ENCODE results near the gene ZNF716.

Gene ZNF716

DNA sequence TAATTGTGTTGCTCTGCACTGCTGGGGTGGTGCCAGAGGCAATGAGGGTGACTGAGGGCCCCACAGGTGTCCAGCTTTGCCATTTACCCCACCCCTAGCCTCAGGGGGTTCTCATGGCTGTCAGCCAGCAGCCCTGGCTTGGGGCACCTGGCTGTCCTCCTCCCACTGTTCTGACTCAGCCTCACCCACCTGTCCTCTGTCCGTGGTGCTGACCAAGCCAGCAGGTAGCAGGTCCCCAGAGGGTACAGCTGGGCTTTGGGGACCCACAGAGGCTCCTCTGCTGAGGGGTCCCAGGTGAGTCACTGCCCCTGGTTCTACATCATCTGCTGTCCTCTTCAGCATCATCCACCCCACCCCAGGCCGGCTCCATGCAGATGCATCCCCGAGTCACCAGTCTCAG lies 32.2 kb upstream of the ZNF716 start:
- Histone ChIP-seq H3K4me1 (no peaks in the 10 kb centered on the region), H3K36me3 (ENCODE audit: control insufficient read depth, insufficient read depth, low read length) (no peaks in the 10 kb centered on the region), H3K9me3 (ENCODE audit: control insufficient read depth, low read length) (no peaks in the 10 kb centered on the region), H3K9ac (no peak overlapping the region), H3K4me2 (ENCODE audit: low read length) (no peak overlapping the region), H3K4me3 (ENCODE audit: low read depth, low read length) (no peak overlapping the region), H2AFZ (no peak overlapping the region), H3K27me3 (ENCODE audit: control insufficient read depth, insufficient read depth, low read length) (no peaks in the 10 kb centered on the region), H3K79me2 (no peaks in the 10 kb centered on the region), H3K27ac (no peak overlapping the region)
- TF ChIP-seq, protein P1, sequence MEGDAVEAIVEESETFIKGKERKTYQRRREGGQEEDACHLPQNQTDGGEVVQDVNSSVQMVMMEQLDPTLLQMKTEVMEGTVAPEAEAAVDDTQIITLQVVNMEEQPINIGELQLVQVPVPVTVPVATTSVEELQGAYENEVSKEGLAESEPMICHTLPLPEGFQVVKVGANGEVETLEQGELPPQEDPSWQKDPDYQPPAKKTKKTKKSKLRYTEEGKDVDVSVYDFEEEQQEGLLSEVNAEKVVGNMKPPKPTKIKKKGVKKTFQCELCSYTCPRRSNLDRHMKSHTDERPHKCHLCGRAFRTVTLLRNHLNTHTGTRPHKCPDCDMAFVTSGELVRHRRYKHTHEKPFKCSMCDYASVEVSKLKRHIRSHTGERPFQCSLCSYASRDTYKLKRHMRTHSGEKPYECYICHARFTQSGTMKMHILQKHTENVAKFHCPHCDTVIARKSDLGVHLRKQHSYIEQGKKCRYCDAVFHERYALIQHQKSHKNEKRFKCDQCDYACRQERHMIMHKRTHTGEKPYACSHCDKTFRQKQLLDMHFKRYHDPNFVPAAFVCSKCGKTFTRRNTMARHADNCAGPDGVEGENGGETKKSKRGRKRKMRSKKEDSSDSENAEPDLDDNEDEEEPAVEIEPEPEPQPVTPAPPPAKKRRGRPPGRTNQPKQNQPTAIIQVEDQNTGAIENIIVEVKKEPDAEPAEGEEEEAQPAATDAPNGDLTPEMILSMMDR (IDR thresholded peaks at IDR 0.05), result no peak

DNA sequence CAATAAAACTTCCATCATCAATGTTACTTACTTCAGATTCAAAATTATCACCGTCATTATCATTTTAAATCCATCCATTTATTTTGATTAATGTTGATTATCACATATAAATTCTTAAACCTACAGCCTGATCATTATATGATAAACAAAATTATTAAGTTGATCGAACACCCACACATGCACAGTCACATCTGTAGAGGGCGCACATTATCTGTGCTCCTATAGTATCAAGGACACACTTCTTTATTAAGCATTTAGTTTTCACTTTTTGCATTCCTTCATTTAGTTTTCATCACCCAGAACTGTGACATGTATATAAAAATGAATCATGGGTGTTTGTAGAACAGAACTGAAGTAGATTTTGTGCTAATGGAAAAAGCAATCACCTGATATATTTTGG lies 26.2 kb upstream of the ZNF716 start:
- TF ChIP-seq, protein P1 (IDR thresholded peaks at IDR 0.05), result no peak
- Histone ChIP-seq H3K4me2 (ENCODE audit: low read length) (no peak overlapping the region), H3K4me3 (ENCODE audit: low read depth, low read length) (no peak overlapping the region), H3K9ac (no peak overlapping the region), H2AFZ (no peak overlapping the region), H3K9me3 (ENCODE audit: control insufficient read depth, low read length) (no peaks in the 10 kb centered on the region), H3K36me3 (ENCODE audit: control insufficient read depth, insufficient read depth, low read length) (no peaks in the 10 kb centered on the region), H3K4me1 (no peaks in the 10 kb centered on the region), H3K79me2 (no peaks in the 10 kb centered on the region), H3K27me3 (ENCODE audit: control insufficient read depth, insufficient read depth, low read length) (no peaks in the 10 kb centered on the region), H3K27ac (no peak overlapping the region)

DNA sequence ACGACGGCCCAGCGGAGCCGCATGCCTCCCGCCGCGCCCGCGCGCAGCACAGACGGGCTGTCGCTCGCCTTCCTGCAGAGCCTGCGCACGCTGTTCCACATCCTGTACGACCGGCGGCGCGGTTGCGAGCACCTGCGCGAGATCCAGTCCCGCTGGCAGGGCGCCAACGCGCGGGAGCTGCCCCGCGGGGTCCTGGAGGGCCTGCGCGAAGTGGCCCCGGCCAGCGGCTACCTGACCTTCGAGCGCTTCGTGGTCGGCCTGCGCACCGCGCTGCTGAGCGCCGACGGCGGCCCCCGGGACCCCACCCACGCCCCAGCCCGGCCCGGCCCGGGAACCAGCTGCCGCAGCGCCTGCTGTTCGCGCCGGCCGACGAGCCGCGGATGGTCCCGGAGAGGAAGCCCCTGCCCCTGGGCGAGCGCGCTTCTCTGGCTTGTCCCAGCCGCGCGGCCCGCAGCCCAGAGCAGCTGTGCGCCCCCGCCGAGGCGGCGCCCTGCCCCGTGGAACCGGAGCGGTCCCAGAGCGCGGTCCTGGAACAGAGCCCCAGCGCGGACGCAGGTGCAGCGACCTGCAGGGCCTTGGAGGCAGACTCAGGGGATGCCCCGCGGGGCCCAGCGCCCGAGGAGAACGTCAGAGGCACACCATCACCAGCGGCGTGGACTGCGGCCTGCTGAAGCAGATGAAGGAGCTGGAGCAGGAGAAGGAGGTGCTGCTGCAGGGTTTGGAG lies 25.3 kb upstream of the ZNF716 start:
- TF ChIP-seq, protein P1 (IDR thresholded peaks at IDR 0.05), result no peak
- Histone ChIP-seq H3K4me2 (ENCODE audit: low read length) (no peak overlapping the region), H3K9ac (no peak overlapping the region), H3K27me3 (ENCODE audit: control insufficient read depth, insufficient read depth, low read length) (no peaks in the 10 kb centered on the region), H2AFZ (no peak overlapping the region), H3K36me3 (ENCODE audit: control insufficient read depth, insufficient read depth, low read length) (no peaks in the 10 kb centered on the region), H3K79me2 (no peaks in the 10 kb centered on the region), H3K4me3 (ENCODE audit: low read depth, low read length) (no peak overlapping the region), H3K27ac (no peak overlapping the region), H3K4me1 (no peaks in the 10 kb centered on the region), H3K9me3 (ENCODE audit: control insufficient read depth, low read length) (no peaks in the 10 kb centered on the region)

DNA sequence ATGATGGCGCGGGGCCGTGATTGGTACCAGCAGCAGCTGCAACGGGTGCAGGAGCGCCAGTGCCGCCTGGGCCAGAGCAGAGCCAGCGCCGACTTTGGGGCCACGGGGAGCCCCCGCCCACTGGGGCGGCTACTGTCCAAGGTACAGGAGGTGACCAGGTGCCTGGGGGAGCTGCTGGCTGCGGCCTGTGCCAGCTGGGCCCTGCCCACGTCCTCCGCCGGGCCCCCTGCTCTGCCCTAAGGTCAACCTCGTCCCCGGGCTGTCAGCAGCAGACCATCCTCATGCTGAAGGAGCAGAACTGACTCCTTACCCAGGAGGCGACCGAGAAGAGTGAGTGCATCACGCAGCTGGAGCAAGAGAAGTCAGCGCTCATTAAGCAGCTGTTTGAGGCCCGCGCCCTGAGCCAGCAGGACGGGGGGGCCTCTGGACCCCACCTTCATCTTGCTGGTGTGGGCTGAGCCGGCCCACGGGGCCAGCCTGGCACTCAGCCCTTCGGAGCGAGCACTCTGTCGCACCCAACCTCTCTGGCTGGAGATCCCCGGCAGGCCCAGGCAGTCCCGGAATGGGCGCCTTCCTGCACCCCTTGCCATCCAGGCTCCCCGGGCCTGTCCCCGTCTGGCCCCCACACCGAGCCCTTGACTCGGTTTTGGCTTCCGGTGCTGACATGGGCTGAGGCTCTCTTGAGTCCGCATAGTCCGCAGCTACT lies 24.6 kb upstream of the ZNF716 start:
- Histone ChIP-seq H3K36me3 (ENCODE audit: control insufficient read depth, insufficient read depth, low read length) (no peaks in the 10 kb centered on the region), H2AFZ (no peak overlapping the region), H3K4me2 (ENCODE audit: low read length) (no peak overlapping the region), H3K4me1 (no peaks in the 10 kb centered on the region), H3K4me3 (ENCODE audit: low read depth, low read length) (no peak overlapping the region), H3K9me3 (ENCODE audit: control insufficient read depth, low read length) (no peaks in the 10 kb centered on the region), H3K9ac (no peak overlapping the region), H3K79me2 (no peaks in the 10 kb centered on the region), H3K27me3 (ENCODE audit: control insufficient read depth, insufficient read depth, low read length) (no peaks in the 10 kb centered on the region), H3K27ac (no peak overlapping the region)
- TF ChIP-seq, protein P1 (IDR thresholded peaks at IDR 0.05), result no peak

Measured in parathyroid adenoma (tissue), 2 donors.